Skeletal muscle satellite cell (primary cell): ENCODE measurements around the gene YY1AP1.
"Not testable (repeated sequence)": the region's sequence is repeated elsewhere in the genome, so short reads cannot be mapped to it uniquely, and the experiment has no call there.

Experiments
- H3K27me3 ChIP-seq: 2 replicates; pipeline ENCODE4 v1.7.0; 2013; ENCODE audit warnings: low read length; ENCODE audit not compliant: control insufficient read depth, insufficient read depth
- H3K36me3 ChIP-seq: 2 replicates; pipeline ENCODE4 v1.7.0; 2013; ENCODE audit warnings: mild to moderate bottlenecking, control low read depth, low read length; ENCODE audit not compliant: insufficient read depth
- H3K4me1 ChIP-seq: 2 replicates; pipeline ENCODE4 v1.7.0; 2013; ENCODE audit warnings: low read length; ENCODE audit not compliant: control insufficient read depth, insufficient read depth
- H3K4me2 ChIP-seq: 2 replicates; pipeline ENCODE4 v1.7.0; 2013; ENCODE audit warnings: mild to moderate bottlenecking, low read length
- H3K4me3 ChIP-seq: 2 replicates; pipeline ENCODE4 v1.7.0; 2013; ENCODE audit warnings: low read length
- H3K9ac ChIP-seq: 2 replicates; pipeline ENCODE4 v1.7.0; 2013; ENCODE audit warnings: mild to moderate bottlenecking, low read depth, low read length, moderate library complexity
- H3K9me3 ChIP-seq: replicated peaks from 2 replicates; pipeline ENCODE4 v1.7.0; 2013; ENCODE audit warnings: mild to moderate bottlenecking, control low read depth, low read length

Gene YY1AP1

DNA sequence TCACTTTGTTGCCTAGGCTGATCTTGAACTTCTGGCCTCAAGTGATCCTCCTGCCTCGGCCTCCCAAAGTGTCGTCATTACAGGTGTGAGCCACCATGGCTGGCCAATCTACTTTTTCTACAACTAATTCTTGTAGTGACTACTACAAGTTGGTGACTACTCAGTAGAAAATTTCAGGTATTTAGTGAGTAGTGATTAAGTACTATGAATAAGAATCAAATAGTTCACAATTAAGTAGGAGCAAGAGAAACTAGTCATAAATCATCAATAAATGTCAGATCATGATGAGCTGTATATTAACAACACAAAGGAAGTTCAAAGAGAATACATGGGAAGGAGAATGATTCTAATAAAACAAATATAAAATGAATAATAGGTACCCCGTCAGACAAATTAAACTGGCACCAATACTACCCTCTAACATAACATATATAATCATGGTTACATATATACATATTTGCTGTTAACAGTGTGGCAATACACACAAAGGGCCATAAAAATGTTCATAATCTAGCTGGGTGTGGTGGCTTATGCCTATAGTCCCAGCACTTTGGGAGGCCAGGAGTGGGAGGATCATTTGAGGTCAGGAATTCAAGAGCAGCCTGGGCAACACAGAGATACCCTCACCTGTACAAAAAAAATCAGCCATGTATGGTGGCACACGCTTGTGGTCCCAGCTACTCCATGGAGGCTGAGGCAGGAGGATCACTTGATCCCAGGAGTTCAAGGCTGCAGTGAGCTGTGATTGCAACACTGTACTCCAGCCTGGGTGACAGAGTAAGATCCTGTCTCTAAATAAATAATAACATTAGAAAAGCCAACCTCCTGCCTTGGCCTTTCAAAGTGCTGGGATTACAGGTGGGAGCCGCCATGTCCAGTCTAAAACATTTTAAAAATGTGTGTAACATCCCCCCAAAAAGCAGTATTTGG lies 19.1 kb downstream of the YY1AP1 start:
- H3K4me3 ChIP-seq, result no peak overlapping the region
- no peak overlapping the region for H3K9ac ChIP-seq
- H3K36me3 ChIP-seq, result peaks cover 68% of the 10 kb centered on the region
- no peaks in the 10 kb centered on the region for H3K4me1 ChIP-seq
- no peaks in the 10 kb centered on the region for H3K9me3 ChIP-seq
- H3K4me2 ChIP-seq, result no peak overlapping the region
- no peaks in the 10 kb centered on the region for H3K27me3 ChIP-seq

DNA sequence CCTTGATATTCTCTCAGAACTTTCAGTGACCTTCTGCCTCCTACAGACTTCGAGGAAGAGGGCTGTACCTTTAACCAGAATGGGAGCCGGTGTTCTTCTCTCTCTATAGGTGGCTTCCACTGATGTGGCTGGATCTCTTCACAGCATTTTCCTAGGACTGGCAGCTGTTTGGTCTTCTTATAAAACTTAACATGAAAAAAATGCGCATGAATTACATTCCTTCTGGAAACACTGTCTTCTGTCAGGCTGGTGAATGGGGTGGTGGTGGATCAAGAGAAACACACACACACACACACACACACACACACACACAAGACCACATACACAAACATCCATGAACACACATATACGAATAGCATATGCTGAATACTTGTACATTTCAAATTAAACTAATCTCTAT lies 27.3 kb downstream of the YY1AP1 start:
- not testable (repeated sequence) for H3K9ac ChIP-seq, H3K4me2 ChIP-seq, H3K9me3 ChIP-seq, H3K27me3 ChIP-seq, H3K4me1 ChIP-seq, H3K4me3 ChIP-seq
- peaks cover 42% of the 10 kb centered on the region for H3K36me3 ChIP-seq

DNA sequence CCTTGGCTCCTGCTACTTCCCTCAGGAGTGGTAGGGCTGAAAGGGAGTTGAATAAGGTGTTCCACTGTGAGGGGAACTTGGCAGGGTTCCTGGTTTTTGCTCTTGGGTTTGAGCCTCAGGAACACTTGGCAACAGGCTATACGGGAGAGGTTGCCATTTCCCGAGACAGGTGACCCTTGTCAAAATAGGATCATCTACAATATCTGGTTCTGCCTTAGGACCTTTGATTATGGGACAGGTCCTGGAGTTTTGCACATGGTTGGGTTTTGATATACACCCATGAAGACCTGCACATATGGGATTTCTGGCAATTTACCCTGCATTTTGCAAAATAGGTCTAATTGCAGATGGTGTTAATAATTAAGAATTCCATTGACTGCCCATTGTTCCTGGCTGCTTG lies 31.1 kb downstream of the YY1AP1 start:
- Histone ChIP-seq H3K4me2 (no peak overlapping the region), H3K4me1 (peaks cover under 1% of the 10 kb centered on the region), H3K9me3 (no peaks in the 10 kb centered on the region), H3K27me3 (no peaks in the 10 kb centered on the region), H3K4me3 (no peak overlapping the region), H3K36me3 (peaks cover 28% of the 10 kb centered on the region), H3K9ac (no peak overlapping the region)

DNA sequence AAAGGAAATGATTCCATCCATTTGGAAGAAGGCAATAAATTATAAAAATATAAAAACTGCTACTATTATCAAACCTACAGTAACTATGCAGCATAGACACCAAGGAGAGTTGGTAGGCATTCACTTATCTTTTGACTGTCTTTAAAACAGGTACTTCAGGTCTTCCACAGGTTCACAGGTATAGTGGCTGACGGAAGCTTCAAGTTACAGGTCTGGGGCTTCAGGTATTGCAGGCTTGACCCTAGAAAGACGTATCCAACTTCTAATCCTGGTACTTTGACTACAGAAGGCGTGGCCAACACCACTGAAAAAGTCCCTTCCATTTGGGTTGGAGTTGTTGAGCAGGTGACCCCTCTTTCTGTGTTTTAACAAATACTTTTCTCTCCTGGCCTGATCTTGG lies 35.6 kb downstream of the YY1AP1 start:
- H3K4me2 ChIP-seq, result no peak overlapping the region
- no peak overlapping the region for H3K9ac ChIP-seq
- H3K27me3 ChIP-seq, result no peaks in the 10 kb centered on the region
- H3K4me3 ChIP-seq, result no peak overlapping the region
- no peaks in the 10 kb centered on the region for H3K36me3 ChIP-seq
- no peaks in the 10 kb centered on the region for H3K9me3 ChIP-seq
- peaks cover 26% of the 10 kb centered on the region for H3K4me1 ChIP-seq

DNA sequence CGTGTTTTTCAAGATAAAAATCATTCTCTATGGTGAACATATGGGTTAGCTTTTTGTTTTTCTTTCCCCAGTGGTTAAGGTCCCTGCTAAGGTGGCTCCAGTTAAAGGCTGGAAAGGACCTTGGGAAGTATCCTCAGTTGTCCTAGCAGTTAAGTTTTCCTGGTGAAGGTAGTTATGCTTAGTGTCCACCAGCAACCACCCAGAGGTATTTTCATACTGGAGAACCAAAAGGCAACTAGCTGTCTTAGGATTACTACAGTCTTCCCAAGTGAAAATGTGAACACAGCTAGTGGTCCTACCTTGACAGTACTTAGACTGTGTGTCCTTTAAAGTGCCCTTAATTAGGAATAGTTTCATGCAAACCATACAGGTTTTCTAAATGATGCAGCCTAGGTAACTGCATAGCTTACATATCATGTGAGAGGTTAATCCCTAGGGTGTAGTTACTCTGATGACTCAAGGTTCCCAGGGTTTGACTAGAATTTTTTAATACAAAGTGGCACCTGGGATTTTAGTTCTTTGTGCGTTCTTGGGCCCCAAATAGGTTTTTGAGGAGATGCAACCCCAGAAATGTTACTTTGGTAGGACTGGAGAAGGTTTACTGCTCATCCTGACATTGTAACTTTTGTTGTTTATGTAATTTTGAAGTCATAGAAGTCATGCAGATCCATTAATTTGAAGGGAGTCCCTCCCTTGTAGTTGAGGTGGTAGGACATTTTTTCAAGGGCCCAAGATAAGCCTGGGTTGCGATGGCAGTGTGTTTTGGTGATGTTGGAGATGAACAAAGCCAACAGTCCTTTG lies 36.5 kb downstream of the YY1AP1 start:
- peak overlapping the region; percentile 56 for H3K4me3 ChIP-seq
- H3K36me3 ChIP-seq, result no peaks in the 10 kb centered on the region
- no peaks in the 10 kb centered on the region for H3K27me3 ChIP-seq
- no peaks in the 10 kb centered on the region for H3K9me3 ChIP-seq
- H3K9ac ChIP-seq, result no peak overlapping the region
- peaks cover 26% of the 10 kb centered on the region for H3K4me1 ChIP-seq
- H3K4me2 ChIP-seq, result peak overlapping the region; percentile 79

DNA sequence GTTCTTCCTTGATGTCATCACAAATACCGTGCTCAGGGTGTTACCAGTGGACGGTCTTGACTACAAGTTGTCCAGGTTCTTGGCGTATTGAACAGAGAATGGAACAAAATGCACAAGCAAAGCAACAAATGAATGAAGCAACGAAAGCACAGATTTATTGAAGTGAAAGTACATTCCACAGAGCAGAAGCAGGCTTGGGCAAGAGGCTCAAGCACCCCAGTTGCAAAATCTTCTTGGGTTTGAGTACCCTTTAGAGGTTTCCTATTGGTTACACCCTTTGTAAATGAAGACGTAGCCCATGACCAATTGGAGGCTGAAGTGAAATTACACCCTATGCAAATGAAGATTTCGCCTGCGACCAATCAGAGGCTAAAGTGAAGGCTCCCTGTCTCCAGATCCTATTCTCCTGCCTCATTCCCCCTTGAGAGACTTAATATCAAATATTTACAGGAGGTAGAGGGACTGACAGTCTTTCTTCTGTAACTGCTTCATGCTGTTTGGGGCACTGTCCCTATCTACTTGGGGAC lies 38.3 kb downstream of the YY1AP1 start:
- H3K4me3 ChIP-seq, result no peak overlapping the region
- H3K36me3 ChIP-seq, result no peaks in the 10 kb centered on the region
- no peak overlapping the region for H3K9ac ChIP-seq
- H3K4me2 ChIP-seq, result no peak overlapping the region
- peaks cover 26% of the 10 kb centered on the region for H3K4me1 ChIP-seq
- H3K27me3 ChIP-seq, result no peaks in the 10 kb centered on the region
- H3K9me3 ChIP-seq, result no peaks in the 10 kb centered on the region

DNA sequence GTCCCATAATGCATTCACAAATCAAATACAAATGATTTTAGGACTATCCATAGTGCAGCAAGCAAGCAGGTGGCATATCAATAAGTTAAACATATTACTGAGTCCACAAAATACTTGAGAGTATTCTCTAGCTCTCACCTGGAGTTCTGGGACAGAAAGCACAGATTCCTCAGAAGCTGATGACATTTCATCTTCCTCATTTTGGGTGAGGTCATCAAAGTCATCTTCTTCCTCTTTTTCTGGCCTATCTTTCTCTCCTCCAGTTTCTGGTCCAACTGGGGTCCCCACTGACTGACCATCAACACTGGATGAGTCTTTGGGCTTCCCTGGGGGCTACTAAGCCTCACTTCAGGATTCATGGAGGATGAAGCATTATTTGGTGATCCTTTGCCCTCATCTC lies 38.9 kb downstream of the YY1AP1 start:
- Histone ChIP-seq H3K9me3 (no peaks in the 10 kb centered on the region), H3K4me2 (no peak overlapping the region), H3K36me3 (no peaks in the 10 kb centered on the region), H3K27me3 (no peaks in the 10 kb centered on the region), H3K4me1 (peaks cover 26% of the 10 kb centered on the region), H3K4me3 (no peak overlapping the region), H3K9ac (no peak overlapping the region)

DNA sequence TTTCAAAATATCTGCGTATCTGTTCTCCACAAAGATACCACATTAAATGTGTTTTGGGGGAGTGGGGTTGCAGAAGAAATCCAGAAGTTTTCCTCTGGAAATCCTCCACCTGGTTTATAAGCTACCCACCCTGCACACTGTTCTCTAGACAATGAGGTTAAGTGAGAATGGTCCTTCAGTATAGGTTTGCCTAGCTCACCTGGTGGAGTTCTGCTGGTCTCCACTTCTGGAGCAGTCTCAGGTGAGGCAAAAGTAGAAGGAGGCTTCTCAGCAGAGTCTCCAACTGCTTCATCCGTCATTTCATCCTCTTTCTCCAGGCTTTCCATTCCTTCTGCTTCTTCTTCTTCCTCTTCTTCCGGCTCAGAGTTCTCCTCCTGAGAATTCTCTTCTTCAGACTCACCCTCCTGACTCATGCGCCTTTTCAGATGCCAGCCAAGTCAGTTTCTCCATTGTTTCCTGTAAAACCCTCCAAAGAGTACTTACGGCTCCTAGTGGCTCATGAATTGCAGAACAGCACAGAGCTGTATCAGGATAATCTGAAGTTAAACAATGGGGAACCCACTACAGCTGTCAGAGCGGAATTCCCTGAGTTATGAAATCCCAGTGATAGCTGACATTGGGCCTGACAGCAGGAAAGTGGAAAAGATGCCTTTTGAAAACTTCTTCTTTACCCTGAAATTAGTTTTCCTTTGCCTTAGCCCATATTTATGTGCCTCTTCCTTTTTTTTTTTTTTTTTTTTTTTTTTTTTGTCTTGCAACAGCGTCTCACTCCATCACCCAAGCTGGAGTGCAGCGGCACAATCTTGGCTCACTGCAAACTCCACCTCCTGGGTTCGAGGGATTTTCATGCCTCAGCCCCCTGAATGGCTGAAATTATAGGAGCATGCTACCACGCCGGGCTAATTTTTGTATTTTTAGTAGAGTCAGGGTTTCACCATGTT lies 40.1 kb downstream of the YY1AP1 start:
- Histone ChIP-seq H3K9me3 (no peaks in the 10 kb centered on the region), H3K27me3 (no peaks in the 10 kb centered on the region), H3K4me3 (peak overlapping the region; percentile 74), H3K36me3 (peaks cover 5% of the 10 kb centered on the region), H3K4me1 (peaks cover 26% of the 10 kb centered on the region), H3K4me2 (peak overlapping the region; percentile 92), H3K9ac (peak overlapping the region; percentile 63)

DNA sequence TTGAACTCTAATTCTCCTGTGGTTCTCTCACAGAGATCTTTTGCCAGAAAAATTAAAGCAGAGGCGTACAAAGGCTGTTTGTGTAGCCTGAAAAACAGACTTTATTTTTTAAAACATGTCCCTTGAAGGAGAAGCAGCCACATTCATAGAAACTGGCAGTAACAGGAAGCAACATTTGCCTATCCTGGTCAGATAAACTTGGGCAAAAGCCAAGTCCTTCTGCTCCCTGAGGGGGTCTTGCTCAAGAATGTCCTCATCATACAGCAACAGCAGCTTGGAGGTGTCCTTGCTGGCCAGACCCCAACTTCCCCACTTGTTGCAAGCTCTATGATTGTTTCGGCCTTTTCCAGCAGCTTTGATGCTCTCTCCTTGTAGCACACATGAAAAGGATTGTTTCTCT lies 42.3 kb downstream of the YY1AP1 start:
- peaks cover 5% of the 10 kb centered on the region for H3K36me3 ChIP-seq
- no peak overlapping the region for H3K9ac ChIP-seq
- no peak overlapping the region for H3K4me3 ChIP-seq
- H3K4me1 ChIP-seq, result peaks cover 15% of the 10 kb centered on the region
- H3K4me2 ChIP-seq, result no peak overlapping the region
- peaks cover 4% of the 10 kb centered on the region for H3K9me3 ChIP-seq
- H3K27me3 ChIP-seq, result no peaks in the 10 kb centered on the region

DNA sequence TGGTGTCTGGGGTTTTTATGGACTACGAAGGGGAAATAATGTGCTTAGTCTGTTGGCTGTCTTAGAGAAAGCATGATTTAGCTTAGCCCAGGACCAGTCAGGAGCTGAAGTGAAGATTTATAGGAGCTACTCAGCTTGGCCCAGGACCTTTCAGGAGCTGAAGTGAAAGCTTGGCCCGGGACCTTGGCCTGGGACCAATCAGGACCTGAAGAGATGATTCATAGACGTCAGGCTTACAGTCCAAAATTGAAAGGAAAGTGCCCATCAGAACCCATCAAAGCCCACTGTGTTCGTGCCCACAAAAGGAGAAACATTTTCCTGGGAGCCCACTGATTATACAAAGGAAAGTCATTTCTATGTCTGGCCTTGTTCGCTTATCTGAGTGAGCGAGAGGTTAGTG lies 42.9 kb downstream of the YY1AP1 start:
- no peak overlapping the region for H3K4me2 ChIP-seq
- H3K27me3 ChIP-seq, result no peaks in the 10 kb centered on the region

More for the DNA sequence above, 42.9 kb downstream of the YY1AP1 start:
- peaks cover 4% of the 10 kb centered on the region for H3K9me3 ChIP-seq
- peaks cover 5% of the 10 kb centered on the region for H3K36me3 ChIP-seq
- H3K4me3 ChIP-seq, result no peak overlapping the region
- peaks cover 10% of the 10 kb centered on the region for H3K4me1 ChIP-seq
- H3K9ac ChIP-seq, result no peak overlapping the region
